Measurements from ENCODE around the gene SLC6A7.
A peak's percentile ranks its signal among the peaks of the same experiment; 100 is the strongest.

Gene SLC6A7

GRCh38 chr5:150190503-150190979 lies 679 bp downstream of the SLC6A7 start:
- Histone ChIP-seq H3K4me3 (ENCODE audit: insufficient read depth, low read depth, low read length) (peak overlapping the region; percentile 10), H3K27me3 (ENCODE audit: control insufficient read depth, insufficient read depth, low read length, poor library complexity, severe bottlenecking) (peaks cover 70% of the 10 kb centered on the region), H3K27ac (ENCODE audit: insufficient read depth, low read depth, low read length, poor library complexity, severe bottlenecking) (no peak overlapping the region), H3K36me3 (ENCODE audit: control insufficient read depth, insufficient read depth, low read length) (no peaks in the 10 kb centered on the region), H3K9me3 (ENCODE audit: control insufficient read depth, low read length) (no peaks in the 10 kb centered on the region), H3K4me1 (ENCODE audit: control insufficient read depth, insufficient read depth, low read length) (peaks cover 18% of the 10 kb centered on the region)
- 14 to 16% methylated on average over 15 to 16 of the region's 16 CpGs for WGBS, 2 experiments

GRCh38 chr5:150190987-150191386 lies 1.1 kb downstream of the SLC6A7 start:
- Histone ChIP-seq H3K4me3 (ENCODE audit: insufficient read depth, low read depth, low read length) (no peak overlapping the region), H3K27me3 (ENCODE audit: control insufficient read depth, insufficient read depth, low read length, poor library complexity, severe bottlenecking) (peaks cover 65% of the 10 kb centered on the region), H3K36me3 (ENCODE audit: control insufficient read depth, insufficient read depth, low read length) (no peaks in the 10 kb centered on the region), H3K27ac (ENCODE audit: insufficient read depth, low read depth, low read length, poor library complexity, severe bottlenecking) (no peak overlapping the region), H3K4me1 (ENCODE audit: control insufficient read depth, insufficient read depth, low read length) (peaks cover 14% of the 10 kb centered on the region), H3K9me3 (ENCODE audit: control insufficient read depth, low read length) (no peaks in the 10 kb centered on the region)
- 31 to 41% methylated on average over 2 of the region's 2 CpGs for WGBS, 2 experiments

GRCh38 chr5:150192462-150192861 lies 2.6 kb downstream of the SLC6A7 start:
- 63 to 67% methylated on average over 4 of the region's 4 CpGs for WGBS, 2 experiments
- Histone ChIP-seq H3K4me1 (ENCODE audit: control insufficient read depth, insufficient read depth, low read length) (peaks cover 14% of the 10 kb centered on the region), H3K27ac (ENCODE audit: insufficient read depth, low read depth, low read length, poor library complexity, severe bottlenecking) (no peak overlapping the region), H3K27me3 (ENCODE audit: control insufficient read depth, insufficient read depth, low read length, poor library complexity, severe bottlenecking) (peaks cover 51% of the 10 kb centered on the region), H3K9me3 (ENCODE audit: control insufficient read depth, low read length) (no peaks in the 10 kb centered on the region), H3K36me3 (ENCODE audit: control insufficient read depth, insufficient read depth, low read length) (no peaks in the 10 kb centered on the region), H3K4me3 (ENCODE audit: insufficient read depth, low read depth, low read length) (no peak overlapping the region)

- H3K27me3 ChIP-seq (ENCODE audit: control insufficient read depth, insufficient read depth, low read length, poor library complexity, severe bottlenecking) = peaks cover 16% of the 10 kb centered on the region
These were observed 6.0 kb downstream of the SLC6A7 start for GRCh38 chr5:150195736-150196485.

GRCh38 chr5:150196514-150196913 lies 6.7 kb downstream of the SLC6A7 start:
- Histone ChIP-seq H3K36me3 (ENCODE audit: control insufficient read depth, insufficient read depth, low read length) (no peaks in the 10 kb centered on the region), H3K27me3 (ENCODE audit: control insufficient read depth, insufficient read depth, low read length, poor library complexity, severe bottlenecking) (peaks cover 10% of the 10 kb centered on the region), H3K4me1 (ENCODE audit: control insufficient read depth, insufficient read depth, low read length) (no peaks in the 10 kb centered on the region), H3K4me3 (ENCODE audit: insufficient read depth, low read depth, low read length) (no peak overlapping the region), H3K27ac (ENCODE audit: insufficient read depth, low read depth, low read length, poor library complexity, severe bottlenecking) (no peak overlapping the region), H3K9me3 (ENCODE audit: control insufficient read depth, low read length) (no peaks in the 10 kb centered on the region)
- WGBS, 2 experiments = 91 to 92% methylated on average over 5 of the region's 5 CpGs

More at GRCh38 chr5:150195736-150196485, 6.0 kb downstream of the SLC6A7 start:
- no peaks in the 10 kb centered on the region for H3K9me3 ChIP-seq (ENCODE audit: control insufficient read depth, low read length)
- no peaks in the 10 kb centered on the region for H3K36me3 ChIP-seq (ENCODE audit: control insufficient read depth, insufficient read depth, low read length)
- peaks cover 1% of the 10 kb centered on the region for H3K4me1 ChIP-seq (ENCODE audit: control insufficient read depth, insufficient read depth, low read length)
- no peak overlapping the region for H3K4me3 ChIP-seq (ENCODE audit: insufficient read depth, low read depth, low read length)
- H3K27ac ChIP-seq (ENCODE audit: insufficient read depth, low read depth, low read length, poor library complexity, severe bottlenecking) = no peak overlapping the region
- WGBS, 2 experiments = 84 to 89% methylated on average over 9 of the region's 9 CpGs

GRCh38 chr5:150196986-150197385 lies 7.1 kb downstream of the SLC6A7 start:
- Histone ChIP-seq H3K27ac (ENCODE audit: insufficient read depth, low read depth, low read length, poor library complexity, severe bottlenecking) (no peak overlapping the region), H3K4me3 (ENCODE audit: insufficient read depth, low read depth, low read length) (no peak overlapping the region), H3K9me3 (ENCODE audit: control insufficient read depth, low read length) (no peaks in the 10 kb centered on the region), H3K4me1 (ENCODE audit: control insufficient read depth, insufficient read depth, low read length) (no peaks in the 10 kb centered on the region), H3K27me3 (ENCODE audit: control insufficient read depth, insufficient read depth, low read length, poor library complexity, severe bottlenecking) (peaks cover 5% of the 10 kb centered on the region), H3K36me3 (ENCODE audit: control insufficient read depth, insufficient read depth, low read length) (no peaks in the 10 kb centered on the region)
- 94% methylated on average over 16 of the region's 16 CpGs for WGBS, 2 experiments

GRCh38 chr5:150197476-150197875 lies 7.6 kb downstream of the SLC6A7 start:
- no peak overlapping the region for H3K4me3 ChIP-seq (ENCODE audit: insufficient read depth, low read depth, low read length)
- H3K9me3 ChIP-seq (ENCODE audit: control insufficient read depth, low read length) = no peaks in the 10 kb centered on the region
- no peaks in the 10 kb centered on the region for H3K4me1 ChIP-seq (ENCODE audit: control insufficient read depth, insufficient read depth, low read length)
- H3K27ac ChIP-seq (ENCODE audit: insufficient read depth, low read depth, low read length, poor library complexity, severe bottlenecking) = no peak overlapping the region
- H3K36me3 ChIP-seq (ENCODE audit: control insufficient read depth, insufficient read depth, low read length) = no peaks in the 10 kb centered on the region
- WGBS, 2 experiments = 100% methylated on average over 1 of the region's 1 CpG; no CpG with 5 or more reads in 1 of the 2 experiments
- peaks cover under 1% of the 10 kb centered on the region for H3K27me3 ChIP-seq (ENCODE audit: control insufficient read depth, insufficient read depth, low read length, poor library complexity, severe bottlenecking)

GRCh38 chr5:150202501-150202900 lies 12.6 kb downstream of the SLC6A7 start:
- Histone ChIP-seq H3K4me3 (ENCODE audit: insufficient read depth, low read depth, low read length) (no peak overlapping the region), H3K27ac (ENCODE audit: insufficient read depth, low read depth, low read length, poor library complexity, severe bottlenecking) (no peak overlapping the region), H3K36me3 (ENCODE audit: control insufficient read depth, insufficient read depth, low read length) (no peaks in the 10 kb centered on the region), H3K27me3 (ENCODE audit: control insufficient read depth, insufficient read depth, low read length, poor library complexity, severe bottlenecking) (no peaks in the 10 kb centered on the region), H3K9me3 (ENCODE audit: control insufficient read depth, low read length) (no peaks in the 10 kb centered on the region), H3K4me1 (ENCODE audit: control insufficient read depth, insufficient read depth, low read length) (no peaks in the 10 kb centered on the region)
- 95 to 97% methylated on average over 10 of the region's 10 CpGs for WGBS, 2 experiments

GRCh38 chr5:150203832-150204589 lies 14.1 kb downstream of the SLC6A7 start:
- H3K4me3 ChIP-seq (ENCODE audit: insufficient read depth, low read depth, low read length) = no peak overlapping the region
- H3K36me3 ChIP-seq (ENCODE audit: control insufficient read depth, insufficient read depth, low read length) = no peaks in the 10 kb centered on the region
- H3K27ac ChIP-seq (ENCODE audit: insufficient read depth, low read depth, low read length, poor library complexity, severe bottlenecking) = no peak overlapping the region
- WGBS, 2 experiments = 89 to 91% methylated on average over 12 of the region's 12 CpGs
- peaks cover 8% of the 10 kb centered on the region for H3K4me1 ChIP-seq (ENCODE audit: control insufficient read depth, insufficient read depth, low read length)
- no peaks in the 10 kb centered on the region for H3K27me3 ChIP-seq (ENCODE audit: control insufficient read depth, insufficient read depth, low read length, poor library complexity, severe bottlenecking)
- H3K9me3 ChIP-seq (ENCODE audit: control insufficient read depth, low read length) = no peaks in the 10 kb centered on the region

- no peaks in the 10 kb centered on the region for H3K9me3 ChIP-seq (ENCODE audit: control insufficient read depth, low read length)
These were observed 14.7 kb downstream of the SLC6A7 start for GRCh38 chr5:150204590-150204960.

More at GRCh38 chr5:150204590-150204960, 14.7 kb downstream of the SLC6A7 start:
- H3K36me3 ChIP-seq (ENCODE audit: control insufficient read depth, insufficient read depth, low read length) = no peaks in the 10 kb centered on the region
- H3K27me3 ChIP-seq (ENCODE audit: control insufficient read depth, insufficient read depth, low read length, poor library complexity, severe bottlenecking) = no peaks in the 10 kb centered on the region
- no peak overlapping the region for H3K27ac ChIP-seq (ENCODE audit: insufficient read depth, low read depth, low read length, poor library complexity, severe bottlenecking)
- 92 to 95% methylated on average over 13 of the region's 13 CpGs for WGBS, 2 experiments
- no peak overlapping the region for H3K4me3 ChIP-seq (ENCODE audit: insufficient read depth, low read depth, low read length)
- H3K4me1 ChIP-seq (ENCODE audit: control insufficient read depth, insufficient read depth, low read length) = peaks cover 14% of the 10 kb centered on the region

Measured in ectodermal cell (in vitro differentiated cells).